WTC11 (cell line): Measurements from ENCODE around the gene POLDIP2.

ENCODE experiments used
- CBFB ChIP-seq: sonication (generic); formaldehyde crosslinking; IDR thresholded peaks from 2 replicates; pipeline ENCODE4 v1.8.1; 2022; ENCODE audit warnings: mild to moderate bottlenecking, low read depth, missing genetic modification reagents
- ESRRA ChIP-seq: sonication (generic); formaldehyde crosslinking; IDR thresholded peaks from 2 replicates; pipeline ENCODE4 v1.8.1; 2022; ENCODE audit warnings: mild to moderate bottlenecking, missing genetic modification reagents, borderline replicate concordance
- SMAD3 ChIP-seq: sonication (generic); formaldehyde crosslinking; IDR thresholded peaks from 2 replicates; pipeline ENCODE4 v1.8.0; 2022; ENCODE audit warnings: missing genetic modification reagents, mild to moderate bottlenecking, borderline replicate concordance
- ZNF121 ChIP-seq: sonication (generic); formaldehyde crosslinking; IDR thresholded peaks from 2 replicates; pipeline ENCODE4 v1.8.0; 2023; ENCODE audit warnings: missing genetic modification reagents
- TF ChIP-seq, protein P1 (sequence below): sonication (generic); formaldehyde crosslinking; IDR thresholded peaks from 2 replicates; pipeline ENCODE4 v1.8.1; 2022; ENCODE audit warnings: low read depth, missing genetic modification reagents, borderline replicate concordance
- TF ChIP-seq, protein P2 (sequence below): sonication (generic); formaldehyde crosslinking; IDR thresholded peaks from 2 replicates; pipeline ENCODE4 v1.8.0; 2022; ENCODE audit warnings: mild to moderate bottlenecking, missing genetic modification reagents
- TF ChIP-seq, protein P3 (sequence below): fragments of 200-600 bp; IDR thresholded peaks from 2 replicates; pipeline ENCODE4 v1.8.0; 2022; ENCODE audit warnings: antibody characterized with exemption

DNA sequence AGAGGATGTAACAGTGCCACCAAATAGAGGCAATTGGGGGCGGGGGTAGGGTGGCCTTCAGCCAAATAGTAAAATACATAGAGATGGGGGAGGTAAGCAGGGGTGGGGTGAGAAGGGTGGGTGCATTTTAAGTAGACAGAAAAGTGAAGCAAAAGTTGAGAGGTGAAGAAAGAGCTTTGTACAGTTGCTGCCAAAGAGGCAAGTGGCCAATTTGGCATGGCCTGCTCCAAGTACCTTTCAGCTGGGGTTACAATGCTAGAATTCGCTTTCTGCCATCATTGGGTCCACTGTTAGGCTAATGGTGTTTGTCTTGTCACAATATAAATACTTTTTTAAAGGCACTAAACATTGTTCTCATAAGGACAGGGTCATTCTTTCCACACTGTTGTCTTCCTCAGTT, 43.5 kb downstream of the POLDIP2 start:
- TF ChIP-seq ZNF121 (CRISPR knock-in tag) (no peak), ESRRA (CRISPR knock-in tag) (no peak), SMAD3 (CRISPR knock-in tag) (no peak), CBFB (CRISPR knock-in tag) (no peak)
- TF ChIP-seq, protein P1, sequence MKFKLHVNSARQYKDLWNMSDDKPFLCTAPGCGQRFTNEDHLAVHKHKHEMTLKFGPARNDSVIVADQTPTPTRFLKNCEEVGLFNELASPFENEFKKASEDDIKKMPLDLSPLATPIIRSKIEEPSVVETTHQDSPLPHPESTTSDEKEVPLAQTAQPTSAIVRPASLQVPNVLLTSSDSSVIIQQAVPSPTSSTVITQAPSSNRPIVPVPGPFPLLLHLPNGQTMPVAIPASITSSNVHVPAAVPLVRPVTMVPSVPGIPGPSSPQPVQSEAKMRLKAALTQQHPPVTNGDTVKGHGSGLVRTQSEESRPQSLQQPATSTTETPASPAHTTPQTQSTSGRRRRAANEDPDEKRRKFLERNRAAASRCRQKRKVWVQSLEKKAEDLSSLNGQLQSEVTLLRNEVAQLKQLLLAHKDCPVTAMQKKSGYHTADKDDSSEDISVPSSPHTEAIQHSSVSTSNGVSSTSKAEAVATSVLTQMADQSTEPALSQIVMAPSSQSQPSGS (CRISPR knock-in tag), result no peak
- TF ChIP-seq, protein P2, sequence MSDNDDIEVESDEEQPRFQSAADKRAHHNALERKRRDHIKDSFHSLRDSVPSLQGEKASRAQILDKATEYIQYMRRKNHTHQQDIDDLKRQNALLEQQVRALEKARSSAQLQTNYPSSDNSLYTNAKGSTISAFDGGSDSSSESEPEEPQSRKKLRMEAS (CRISPR knock-in tag), result no peak
- TF ChIP-seq, protein P3, sequence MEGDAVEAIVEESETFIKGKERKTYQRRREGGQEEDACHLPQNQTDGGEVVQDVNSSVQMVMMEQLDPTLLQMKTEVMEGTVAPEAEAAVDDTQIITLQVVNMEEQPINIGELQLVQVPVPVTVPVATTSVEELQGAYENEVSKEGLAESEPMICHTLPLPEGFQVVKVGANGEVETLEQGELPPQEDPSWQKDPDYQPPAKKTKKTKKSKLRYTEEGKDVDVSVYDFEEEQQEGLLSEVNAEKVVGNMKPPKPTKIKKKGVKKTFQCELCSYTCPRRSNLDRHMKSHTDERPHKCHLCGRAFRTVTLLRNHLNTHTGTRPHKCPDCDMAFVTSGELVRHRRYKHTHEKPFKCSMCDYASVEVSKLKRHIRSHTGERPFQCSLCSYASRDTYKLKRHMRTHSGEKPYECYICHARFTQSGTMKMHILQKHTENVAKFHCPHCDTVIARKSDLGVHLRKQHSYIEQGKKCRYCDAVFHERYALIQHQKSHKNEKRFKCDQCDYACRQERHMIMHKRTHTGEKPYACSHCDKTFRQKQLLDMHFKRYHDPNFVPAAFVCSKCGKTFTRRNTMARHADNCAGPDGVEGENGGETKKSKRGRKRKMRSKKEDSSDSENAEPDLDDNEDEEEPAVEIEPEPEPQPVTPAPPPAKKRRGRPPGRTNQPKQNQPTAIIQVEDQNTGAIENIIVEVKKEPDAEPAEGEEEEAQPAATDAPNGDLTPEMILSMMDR, result no peak
